SK-N-SH (cell line): ENCODE measurements around the gene ELMOD1. TPM values are rescaled to one million over a fixed set of nuclear protein-coding genes. Genes with fewer than 3 reads are reported as not detected.

Source experiments
- CTCF ChIA-PET: fragments of 300-600, 350-600 bp; formaldehyde crosslinking; extraction: SDS; loops from one replicate; lab custom pipeline; 2021; lab: Yijun Ruan, JAX
- POLR2A ChIA-PET: fragments of 350-600 bp; sonication (Branson Sonifier 250); formaldehyde crosslinking; extraction: SDS; loops from one replicate; lab custom pipeline; 2020; ENCODE audit warnings: antibody characterized with exemption, inconsistent platforms; lab: Yijun Ruan, JAX
- DNase-seq: peaks from one replicate; pipeline ENCODE4 v3.0.0; 2012
- H2AFZ ChIP-seq: fragments of 200-600 bp; sonication (generic); 2 replicates; pipeline ENCODE4 v1.8.1; 2016; ENCODE audit warnings: antibody characterized with exemption, mild to moderate bottlenecking, low read depth
- H3F3A ChIP-seq: fragments of 200-600 bp; sonication (generic); replicated peaks from 2 replicates; pipeline ENCODE3; 2016; ENCODE audit warnings: antibody characterized with exemption, mild to moderate bottlenecking; ENCODE audit not compliant: insufficient read depth
- H3K27ac ChIP-seq, 2 experiments: fragments of 200-500 bp in 1 of 2; fragments of 200-600 bp in 1 of 2; sonication (Bioruptor generic) in 1 of 2; sonication (generic), shearing (Covaris generic) in 1 of 2; 2 replicates each; pipeline versions ENCODE4 v1.5.1 to v1.6.1; 2014 to 2016; ENCODE audit warnings: low read depth in 2 of 2, inconsistent platforms in 1 of 2, low read length in 1 of 2, mild to moderate bottlenecking in 1 of 2, mixed read lengths in 1 of 2
- H3K27me3 ChIP-seq: fragments of 200-600 bp; sonication (generic), shearing (Covaris generic); 2 replicates; pipeline ENCODE4 v1.6.1; 2016; ENCODE audit warnings: mixed run types; ENCODE audit not compliant: insufficient read depth
- H3K36me3 ChIP-seq, 2 experiments: fragments of 200-500 bp in 1 of 2; fragments of 200-600 bp in 1 of 2; sonication (Bioruptor generic) in 1 of 2; sonication (generic) in 1 of 2; replicated peaks in 1 of 2; 2 replicates each; pipeline versions ENCODE3 to v1.5.1; 2014 to 2016; ENCODE audit warnings: low read length in 1 of 2, mild to moderate bottlenecking in 1 of 2; ENCODE audit not compliant: insufficient read depth in 2 of 2, control insufficient read depth in 1 of 2
- H3K4me1 ChIP-seq, 2 experiments: fragments of 200-500 bp in 1 of 2; fragments of 200-600 bp in 1 of 2; sonication (Bioruptor generic) in 1 of 2; sonication (generic), shearing (Covaris generic) in 1 of 2; 2 replicates each; pipeline versions ENCODE4 v1.5.1 to v1.6.1; 2014 to 2016; ENCODE audit warnings: low read depth in 1 of 2, low read length in 1 of 2, mixed run types in 1 of 2; ENCODE audit not compliant: insufficient read depth in 2 of 2, control insufficient read depth in 1 of 2
- H3K4me2 ChIP-seq: fragments of 200-600 bp; sonication (generic), shearing (Covaris generic); 2 replicates; pipeline ENCODE4 v1.6.1; 2017; ENCODE audit warnings: mixed run types
- H3K4me3 ChIP-seq, 2 experiments: fragments of 200-500 bp in 1 of 2; fragments of 200-600 bp in 1 of 2; sonication (Bioruptor generic) in 1 of 2; sonication (generic), shearing (Covaris generic) in 1 of 2; 2 replicates each; pipeline versions ENCODE4 v1.5.1 to v1.8.1; 2014 to 2016; ENCODE audit warnings: low read depth in 2 of 2, inconsistent platforms in 1 of 2, low read length in 1 of 2, mild to moderate bottlenecking in 1 of 2, mixed read lengths in 1 of 2, moderate library complexity in 1 of 2
- H3K79me2 ChIP-seq: fragments of 200-600 bp; sonication (generic); 2 replicates; pipeline ENCODE4 v1.8.1; 2017; ENCODE audit warnings: mild to moderate bottlenecking; ENCODE audit not compliant: insufficient read depth
- H3K9ac ChIP-seq: fragments of 200-600 bp; sonication (generic); 2 replicates; pipeline ENCODE4 v1.6.1; 2017; ENCODE audit warnings: mixed run types
- H3K9me2 ChIP-seq: fragments of 200-600 bp; sonication (generic); 2 replicates; pipeline ENCODE4 v1.6.1; 2017; ENCODE audit warnings: mixed run types
- H3K9me3 ChIP-seq: fragments of 200-600 bp; sonication (generic); 2 replicates; pipeline ENCODE4 v1.6.1; 2017; ENCODE audit warnings: mixed run types, mild to moderate bottlenecking, moderate library complexity
- H4K20me1 ChIP-seq: fragments of 200-600 bp; sonication (generic); 2 replicates; pipeline ENCODE4 v1.6.1; 2017; ENCODE audit warnings: mild to moderate bottlenecking, mixed run types; ENCODE audit not compliant: insufficient read depth
- CHD2 ChIP-seq: fragments of 150-350 bp; IDR thresholded peaks from 2 replicates; pipeline ENCODE4 v1.6.1; 2018; ENCODE audit warnings: low read length; ENCODE audit not compliant: partially characterized antibody
- ELF1 ChIP-seq: IDR thresholded peaks from 2 replicates; pipeline ENCODE4 v1.4.0; 2012
- EP300 ChIP-seq, 2 experiments: IDR thresholded peaks; 2 replicates each; pipeline versions ENCODE4 v1.4.0 to v1.6.1; 2012; ENCODE audit warnings: borderline replicate concordance in 1 of 2, low read depth in 1 of 2, low read length in 1 of 2
- EZH2phosphoT487 ChIP-seq: fragments of 200-600 bp; sonication (generic); IDR thresholded peaks from 2 replicates; pipeline ENCODE4 v1.6.1; 2017; ENCODE audit warnings: low read depth, mixed run types, mild to moderate bottlenecking, antibody characterized with exemption, moderate library complexity, borderline replicate concordance
- FOSL2 ChIP-seq: IDR thresholded peaks from 2 replicates; pipeline ENCODE4 v1.4.0; 2012; ENCODE audit warnings: low read depth, mild to moderate bottlenecking, moderate library complexity, borderline replicate concordance
- FOXJ3 ChIP-seq: sonication (generic); formaldehyde crosslinking; IDR thresholded peaks from 2 replicates; pipeline ENCODE4 v1.5.1; 2020; ENCODE audit warnings: mild to moderate bottlenecking, missing genetic modification reagents
- GATA2 ChIP-seq: sonication (generic); formaldehyde crosslinking; IDR thresholded peaks from 2 replicates; pipeline ENCODE4 v1.5.0; 2020; ENCODE audit warnings: mild to moderate bottlenecking, missing genetic modification reagents
- JUND ChIP-seq: IDR thresholded peaks from 2 replicates; pipeline ENCODE4 v1.4.0; 2012
- MAX ChIP-seq: IDR thresholded peaks from 2 replicates; pipeline ENCODE4 v1.4.0; 2012; ENCODE audit warnings: low read depth
- NFIC ChIP-seq: IDR thresholded peaks from 2 replicates; pipeline ENCODE4 v1.4.0; 2012; ENCODE audit warnings: borderline replicate concordance
- RAD21 ChIP-seq: IDR thresholded peaks from 2 replicates; pipeline ENCODE4 v1.6.1; 2012; ENCODE audit warnings: mild to moderate bottlenecking, low read length
- RCOR1 ChIP-seq: fragments of 150-350 bp; IDR thresholded peaks from 2 replicates; pipeline ENCODE4 v1.6.1; 2017; ENCODE audit warnings: antibody characterized with exemption, low read length
- RFX5 ChIP-seq: IDR thresholded peaks from 2 replicates; pipeline ENCODE4 v1.6.1; 2012; ENCODE audit warnings: mild to moderate bottlenecking, improper control_type of control experiment, low read length
- RXRA ChIP-seq: IDR thresholded peaks from 2 replicates; pipeline ENCODE4 v1.4.0; 2012; ENCODE audit warnings: low read depth, mild to moderate bottlenecking, borderline replicate concordance
- TAF1 ChIP-seq: IDR thresholded peaks from 2 replicates; pipeline ENCODE4 v1.6.1; 2012; ENCODE audit warnings: low read depth, mild to moderate bottlenecking, low read length, moderate library complexity, borderline replicate concordance
- TCF12 ChIP-seq: IDR thresholded peaks from 2 replicates; pipeline ENCODE4 v1.4.0; 2012
- WGBS: methylation state at CpG from one replicate; pipeline ENCODE4 v1.1.6; 2017; ENCODE audit warnings: low lambda C conversion rate; 5-methylcytosine and 5-hydroxymethylcytosine counted together
- polyA plus RNA-seq, 3 experiments: library from polyadenylated mRNA; depleted of rRNA; stranded (reverse); fragments of >200 nt; gene quantifications; 2 replicates each; pipeline ENCODE4 v1.2.3, GENCODE V29; 2012
- TF ChIP-seq, protein P1 (sequence below): IDR thresholded peaks from 2 replicates; pipeline ENCODE4; 2012
- TF ChIP-seq, protein P2 (sequence below): IDR thresholded peaks from 2 replicates; pipeline ENCODE4 v1.4.0; 2012; ENCODE audit warnings: low read depth, borderline replicate concordance
- TF ChIP-seq, protein P3 (sequence below): IDR thresholded peaks from 2 replicates; pipeline ENCODE4 v1.4.0; 2012; ENCODE audit warnings: low read depth, borderline replicate concordance

Gene ELMOD1
- polyA plus RNA-seq, 1 of the 3 experiments (the other 2 are of a cell fraction): not detected

GRCh38 chr11:107561688-107562087, 29.3 kb upstream of the ELMOD1 start:
- TF ChIP-seq CHD2: no peak
- peaks cover 17 to 35% of the 10 kb centered on the region in 2 experiments for H3K4me1 ChIP-seq
- ChIA-PET CTCF (interaction anchor here (0.9 to 8.6 kb wide), 3 partner anchors 9 to 128 kb away, joined by 5 to 110 read pairs (median 60); no protein-coding TSS in a partner anchor), POLR2A (no interaction called here)
- H2AFZ ChIP-seq: no peak overlapping the region
- H3F3A ChIP-seq: peaks cover 35% of the 10 kb centered on the region
- H3K9me3 ChIP-seq: no peaks in the 10 kb centered on the region
- no peak overlapping the region for H3K4me2 ChIP-seq
- no peak for DNase-seq
- peaks cover 15 to 17% of the 10 kb centered on the region in 2 experiments for H3K36me3 ChIP-seq
- peak overlapping the region in 1 of 2 experiments; percentile 83; a peak in 2 of 4 replicates for H3K27ac ChIP-seq
- no peaks in the 10 kb centered on the region for H4K20me1 ChIP-seq
- H3K9me2 ChIP-seq: no peaks in the 10 kb centered on the region
- no peak overlapping the region for H3K9ac ChIP-seq
- peaks cover 31% of the 10 kb centered on the region; the same call in 1 of the 2 replicates for H3K79me2 ChIP-seq
- no peak overlapping the region for H3K4me3 ChIP-seq
- no peaks in the 10 kb centered on the region for H3K27me3 ChIP-seq

DNA sequence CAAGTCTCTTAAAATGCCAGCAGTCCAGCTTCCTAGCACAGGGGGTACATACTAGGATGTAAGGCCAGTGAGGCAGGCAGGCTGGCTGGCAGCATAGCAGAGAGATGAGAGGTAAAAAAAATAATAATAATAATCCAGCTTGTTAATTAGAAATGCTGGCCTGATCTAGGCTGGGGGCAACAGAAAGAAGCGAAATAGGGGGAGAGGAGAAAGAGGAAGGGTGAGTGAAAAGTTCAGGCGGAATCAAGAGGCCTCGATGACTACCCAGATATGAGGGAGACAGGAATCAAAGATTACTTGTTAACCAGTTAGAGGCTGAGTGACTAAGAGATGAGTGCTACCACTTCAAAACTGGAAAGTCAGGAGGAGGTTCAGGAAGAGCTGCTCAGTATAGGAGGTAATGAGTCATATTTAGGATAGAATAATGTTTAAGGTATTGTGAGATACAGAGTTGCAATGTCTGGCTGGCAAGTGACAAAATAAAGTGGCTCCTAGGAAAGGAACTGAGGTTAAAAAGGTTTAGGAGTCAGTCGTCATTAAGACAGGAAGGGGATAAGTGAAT, 28.2 kb upstream of the ELMOD1 start:
- peaks cover 15 to 16% of the 10 kb centered on the region in 2 experiments for H3K36me3 ChIP-seq
- H3K9me2 ChIP-seq: no peaks in the 10 kb centered on the region
- H3K9me3 ChIP-seq: no peaks in the 10 kb centered on the region
- H4K20me1 ChIP-seq: no peaks in the 10 kb centered on the region
- peaks cover 38% of the 10 kb centered on the region for H3F3A ChIP-seq
- ChIA-PET POLR2A (no interaction called here), CTCF (interaction anchor here (0.7 to 8.6 kb wide), 28 partner anchors 10 to 1057 kb away, joined by 3 to 110 read pairs (median 4); no protein-coding TSS in a partner anchor)
- H3K4me2 ChIP-seq: peak overlapping the region; percentile 77
- peaks cover 25 to 46% of the 10 kb centered on the region in 2 experiments for H3K4me1 ChIP-seq
- H3K79me2 ChIP-seq: peaks cover 31% of the 10 kb centered on the region; the same call in 1 of the 2 replicates
- H2AFZ ChIP-seq: no peak overlapping the region
- no peak for DNase-seq
- WGBS: 6% methylated on average over 4 of the region's 4 CpGs
- H3K4me3 ChIP-seq: 0 out of 4 replicates have a peak overlapping the region, but pooled peaks of 1 of the 2 experiments have one; percentile 33
- H3K27me3 ChIP-seq: no peaks in the 10 kb centered on the region
- peak overlapping the region; percentile 49; the same call in 1 of the 2 replicates for H3K9ac ChIP-seq
- TF ChIP-seq, protein P1, sequence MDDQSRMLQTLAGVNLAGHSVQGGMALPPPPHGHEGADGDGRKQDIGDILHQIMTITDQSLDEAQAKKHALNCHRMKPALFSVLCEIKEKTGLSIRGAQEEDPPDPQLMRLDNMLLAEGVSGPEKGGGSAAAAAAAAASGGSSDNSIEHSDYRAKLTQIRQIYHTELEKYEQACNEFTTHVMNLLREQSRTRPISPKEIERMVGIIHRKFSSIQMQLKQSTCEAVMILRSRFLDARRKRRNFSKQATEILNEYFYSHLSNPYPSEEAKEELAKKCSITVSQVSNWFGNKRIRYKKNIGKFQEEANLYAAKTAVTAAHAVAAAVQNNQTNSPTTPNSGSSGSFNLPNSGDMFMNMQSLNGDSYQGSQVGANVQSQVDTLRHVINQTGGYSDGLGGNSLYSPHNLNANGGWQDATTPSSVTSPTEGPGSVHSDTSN: peak; percentile 40; the same call in 1 of the 2 replicates
- TF ChIP-seq ELF1 (peak; percentile 22; the same call in 1 of the 2 replicates), TCF12 (peak; percentile 67), RAD21 (no peak), EP300 (IDR thresholded peaks at IDR 0.05; ENCODE audit: borderline replicate concordance in 1 of 2, low read depth in 1 of 2, low read length in 1 of 2) (peak in 1 of 2 experiments; percentile 66; a peak in 2 of 4 replicates), TAF1 (0 out of 2 replicates have a peak, but pooled peaks have one; percentile 26), RCOR1 (no peak), GATA2 (CRISPR knock-in tag) (no peak), RFX5 (no peak), JUND (peak; percentile 77), RXRA (peak; percentile 36; the same call in 1 of the 2 replicates), FOXJ3 (no peak), NFIC (peak; percentile 26; the same call in 1 of the 2 replicates), EZH2phosphoT487 (no peak), FOSL2 (peak; percentile 85), MAX (peak; percentile 34; the same call in 1 of the 2 replicates)
- TF ChIP-seq, protein P2, sequence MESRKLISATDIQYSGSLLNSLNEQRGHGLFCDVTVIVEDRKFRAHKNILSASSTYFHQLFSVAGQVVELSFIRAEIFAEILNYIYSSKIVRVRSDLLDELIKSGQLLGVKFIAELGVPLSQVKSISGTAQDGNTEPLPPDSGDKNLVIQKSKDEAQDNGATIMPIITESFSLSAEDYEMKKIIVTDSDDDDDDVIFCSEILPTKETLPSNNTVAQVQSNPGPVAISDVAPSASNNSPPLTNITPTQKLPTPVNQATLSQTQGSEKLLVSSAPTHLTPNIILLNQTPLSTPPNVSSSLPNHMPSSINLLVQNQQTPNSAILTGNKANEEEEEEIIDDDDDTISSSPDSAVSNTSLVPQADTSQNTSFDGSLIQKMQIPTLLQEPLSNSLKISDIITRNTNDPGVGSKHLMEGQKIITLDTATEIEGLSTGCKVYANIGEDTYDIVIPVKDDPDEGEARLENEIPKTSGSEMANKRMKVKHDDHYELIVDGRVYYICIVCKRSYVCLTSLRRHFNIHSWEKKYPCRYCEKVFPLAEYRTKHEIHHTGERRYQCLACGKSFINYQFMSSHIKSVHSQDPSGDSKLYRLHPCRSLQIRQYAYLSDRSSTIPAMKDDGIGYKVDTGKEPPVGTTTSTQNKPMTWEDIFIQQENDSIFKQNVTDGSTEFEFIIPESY: no peak
- TF ChIP-seq, protein P3, sequence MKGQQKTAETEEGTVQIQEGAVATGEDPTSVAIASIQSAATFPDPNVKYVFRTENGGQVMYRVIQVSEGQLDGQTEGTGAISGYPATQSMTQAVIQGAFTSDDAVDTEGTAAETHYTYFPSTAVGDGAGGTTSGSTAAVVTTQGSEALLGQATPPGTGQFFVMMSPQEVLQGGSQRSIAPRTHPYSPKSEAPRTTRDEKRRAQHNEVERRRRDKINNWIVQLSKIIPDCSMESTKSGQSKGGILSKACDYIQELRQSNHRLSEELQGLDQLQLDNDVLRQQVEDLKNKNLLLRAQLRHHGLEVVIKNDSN: no peak
- H3K27ac ChIP-seq: peak overlapping the region; percentile 14 to 83; a peak in 2 of 4 replicates
